GM23338 (cell line): Measurements from ENCODE around the gene PPP1R9A. TPM values are rescaled to one million over a fixed set of nuclear protein-coding genes. Genes with fewer than 3 reads are reported as not detected.

Experiments used
- ATAC-seq: fragments of 200-7000 bp; cut with Tn5 transposase; 3 replicates; pipeline ENCODE4 v1.9.1; 2020
- DNase-seq: peaks from one replicate; pipeline ENCODE4 v3.0.0-alpha.2; 2015; ENCODE audit warnings: low spot score
- H2AFZ ChIP-seq: fragments of 200-600 bp; sonication (generic); 2 replicates; pipeline ENCODE4 v1.8.0; 2016; ENCODE audit warnings: antibody characterized with exemption, mild to moderate bottlenecking, moderate library complexity
- H3F3A ChIP-seq: fragments of 200-600 bp; sonication (generic); replicated peaks from 2 replicates; pipeline ENCODE4 v1.8.0; 2017; ENCODE audit warnings: antibody characterized with exemption, mixed run types, low read depth
- H3K27ac ChIP-seq: fragments of 200-600 bp; sonication (generic); 2 replicates; pipeline ENCODE4 v1.6.1; 2016; ENCODE audit warnings: low read depth
- H3K27me3 ChIP-seq: fragments of 200-600 bp; sonication (generic); 2 replicates; pipeline ENCODE4 v1.8.0; 2016; ENCODE audit warnings: mild to moderate bottlenecking, mixed run types, moderate library complexity; ENCODE audit not compliant: insufficient read depth
- H3K36me3 ChIP-seq: fragments of 200-600 bp; sonication (generic); 2 replicates; pipeline ENCODE4 v1.8.0; 2016; ENCODE audit warnings: mild to moderate bottlenecking; ENCODE audit not compliant: insufficient read depth
- H3K4me1 ChIP-seq: fragments of 200-600 bp; sonication (generic); 2 replicates; pipeline ENCODE4 v1.8.0; 2016; ENCODE audit warnings: mild to moderate bottlenecking, moderate library complexity; ENCODE audit not compliant: insufficient read depth
- H3K4me2 ChIP-seq: fragments of 200-600 bp; sonication (generic); 2 replicates; pipeline ENCODE4 v1.7.1; 2017; ENCODE audit warnings: mixed run types
- H3K4me3 ChIP-seq: fragments of 200-600 bp; sonication (generic); 2 replicates; pipeline ENCODE4 v1.6.1; 2016; ENCODE audit warnings: mixed run types
- H3K79me2 ChIP-seq: fragments of 200-600 bp; sonication (generic); replicated peaks from 2 replicates; pipeline ENCODE4 v1.8.0; 2017; ENCODE audit warnings: mild to moderate bottlenecking; ENCODE audit not compliant: insufficient read depth
- H3K9me2 ChIP-seq: fragments of 200-600 bp; sonication (generic); 2 replicates; pipeline ENCODE4 v1.8.0; 2017; ENCODE audit not compliant: insufficient read depth
- H4K20me1 ChIP-seq: fragments of 200-600 bp; sonication (generic); replicated peaks from 2 replicates; pipeline ENCODE4 v1.8.0; 2017; ENCODE audit warnings: mild to moderate bottlenecking; ENCODE audit not compliant: insufficient read depth
- H3K27ac Mint-ChIP-seq: 2 replicates; pipeline ENCODE4 v1.8.0; 2020; ENCODE audit warnings: inconsistent platforms, mild to moderate bottlenecking, moderate library complexity, mixed read lengths
- H3K27me3 Mint-ChIP-seq: 3 replicates; pipeline ENCODE4 v1.8.0; 2022; ENCODE audit warnings: low read depth, mild to moderate bottlenecking, moderate library complexity, mixed read lengths, inconsistent platforms; ENCODE audit not compliant: insufficient read depth, poor library complexity
- H3K36me3 Mint-ChIP-seq: 3 replicates; pipeline ENCODE4 v1.8.0; 2021; ENCODE audit warnings: low read depth, mild to moderate bottlenecking, inconsistent platforms, moderate library complexity, mixed read lengths
- H3K4me1 Mint-ChIP-seq: 3 replicates; pipeline ENCODE4 v1.8.0; 2020; ENCODE audit warnings: mild to moderate bottlenecking, inconsistent platforms, mixed read lengths
- H3K4me3 Mint-ChIP-seq: 3 replicates; pipeline ENCODE4 v1.8.0; 2021; ENCODE audit warnings: moderate library complexity, mild to moderate bottlenecking, inconsistent platforms, mixed read lengths
- H3K9me3 Mint-ChIP-seq: 3 replicates; pipeline ENCODE4 v1.8.0; 2020; ENCODE audit warnings: moderate library complexity, mild to moderate bottlenecking, inconsistent platforms, mixed read lengths
- CREB1 ChIP-seq: fragments of 250-450 bp; sonication (Bioruptor Pico); IDR thresholded peaks from 2 replicates; pipeline ENCODE4 v1.5.0; 2020; ENCODE audit warnings: low read depth, mild to moderate bottlenecking, moderate library complexity
- CTCF ChIP-seq, 2 experiments: fragments of 200-600 bp in 1 of 2; sonication (generic) in 1 of 2; conservative IDR thresholded peaks; 2 replicates each; pipeline versions ENCODE4 v1.5.1 to v1.6.1; 2016 to 2017; ENCODE audit warnings: antibody characterized with exemption in 2 of 2, low read depth in 2 of 2, mild to moderate bottlenecking in 2 of 2, moderate library complexity in 1 of 2
- ETS1 ChIP-seq: IDR thresholded peaks from 2 replicates; pipeline ENCODE4 v1.6.1; 2016; ENCODE audit warnings: antibody characterized with exemption
- EZH2 ChIP-seq: fragments of 200-600 bp; sonication (generic); IDR thresholded peaks from one replicate; pipeline ENCODE4 v1.8.0; 2017; ENCODE audit warnings: antibody characterized with exemption, mild to moderate bottlenecking, low read depth; ENCODE audit not compliant: unreplicated experiment
- EZH2phosphoT487 ChIP-seq: fragments of 200-600 bp; sonication (generic); IDR thresholded peaks from one replicate; pipeline ENCODE4 v1.8.1; 2018; ENCODE audit warnings: antibody characterized with exemption; ENCODE audit not compliant: unreplicated experiment
- NANOG ChIP-seq: IDR thresholded peaks from 2 replicates; pipeline ENCODE4 v1.6.1; 2016; ENCODE audit warnings: antibody characterized with exemption, borderline replicate concordance
- POLR2AphosphoS5 ChIP-seq: IDR thresholded peaks from 2 replicates; pipeline ENCODE4 v1.6.1; 2016; ENCODE audit warnings: antibody characterized with exemption, low read depth
- STAT1 ChIP-seq: IDR thresholded peaks from one replicate; pipeline ENCODE4 v1.6.1; 2016; ENCODE audit warnings: antibody characterized with exemption; ENCODE audit not compliant: unreplicated experiment
- ZNF114 ChIP-seq: fragments of 250-450 bp; sonication (Bioruptor Pico); IDR thresholded peaks from 2 replicates; pipeline ENCODE4 v1.5.0; 2020; ENCODE audit warnings: mild to moderate bottlenecking, moderate library complexity
- ZNF331 ChIP-seq: fragments of 250-450 bp; sonication (Bioruptor Pico); IDR thresholded peaks from 2 replicates; pipeline ENCODE4 v1.5.0; 2020; ENCODE audit warnings: low read depth, mild to moderate bottlenecking, moderate library complexity
- polyA plus RNA-seq: library from polyadenylated mRNA; unstranded; fragments of >200 nt; fragmentation: Nextera tagmentation; extraction: Ambion mirVana; gene quantifications from 2 replicates; pipeline ENCODE4 v1.2.1, GENCODE V29; 2016
- total RNA-seq: library from RNA; depleted of rRNA; stranded (reverse); fragments of >200 nt; shearing (Covaris generic); gene quantifications from 2 replicates; pipeline ENCODE4 v1.2.3, GENCODE V29; 2014
- TF ChIP-seq, protein P1 (sequence below): fragments of 250-450 bp; sonication (Bioruptor Pico); IDR thresholded peaks from 2 replicates; pipeline ENCODE4 v1.5.0; 2020; ENCODE audit warnings: mild to moderate bottlenecking, moderate library complexity

PPP1R9A gene
- total and polyA plus RNA-seq, 2 experiments from 2014 or later = 10.6 to 31.8 TPM

DNA sequence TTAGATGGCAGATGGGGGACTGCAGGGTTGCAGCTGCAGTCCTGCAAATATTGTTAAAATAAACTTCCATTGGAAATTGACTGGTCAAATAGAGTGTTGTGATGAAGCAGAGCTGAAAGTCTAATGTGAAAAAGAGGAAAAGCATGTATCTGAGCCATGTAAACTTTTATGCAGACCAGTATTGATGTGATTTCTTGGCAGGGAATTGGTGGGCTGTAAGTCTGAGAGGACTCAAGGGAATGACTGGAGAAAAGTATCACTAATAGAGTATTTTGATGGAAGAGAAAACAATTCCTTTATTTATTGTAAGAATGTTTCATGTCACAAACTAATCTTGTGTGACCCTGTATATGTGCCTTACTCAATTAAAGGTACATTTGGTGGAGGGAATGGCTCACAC is 155.5 kb downstream of the PPP1R9A start:
- Mint-ChIP-seq H3K27ac (no peak overlapping the region), H3K27me3 (no peaks in the 10 kb centered on the region), H3K4me1 (peaks cover 13% of the 10 kb centered on the region), H3K36me3 (no peaks in the 10 kb centered on the region; the same call in 2 of the 3 replicates), H3K9me3 (no peaks in the 10 kb centered on the region), H3K4me3 (no peak overlapping the region)
- no peaks in the 10 kb centered on the region for H3K36me3 ChIP-seq
- no peaks in the 10 kb centered on the region for H3K79me2 ChIP-seq
- H3K9me2 ChIP-seq = no peaks in the 10 kb centered on the region; the same call in 1 of the 2 replicates
- H4K20me1 ChIP-seq = no peaks in the 10 kb centered on the region
- TF ChIP-seq CTCF (conservative IDR thresholded peaks at IDR 0.05; ENCODE audit: low read depth in 2 of 2) = no peak
- no peak for TF ChIP-seq STAT1
- no peak for TF ChIP-seq ETS1
- no peak for TF ChIP-seq EZH2phosphoT487
- no peak for TF ChIP-seq EZH2
- no peak for TF ChIP-seq NANOG
- TF ChIP-seq CREB1 (CRISPR knock-in tag) = no peak
- no peak for TF ChIP-seq ZNF114
- no peak for TF ChIP-seq ZNF331 (CRISPR knock-in tag)
- H3K27ac ChIP-seq = no peak overlapping the region
- H3K4me3 ChIP-seq = no peak overlapping the region
- H3K27me3 ChIP-seq = no peaks in the 10 kb centered on the region
- H2AFZ ChIP-seq = no peak overlapping the region
- no peak overlapping the region for H3K4me2 ChIP-seq
- peaks cover 10% of the 10 kb centered on the region; the same call in 1 of the 2 replicates for H3K4me1 ChIP-seq
- ATAC-seq (no peak), DNase-seq (no peak)
- H3F3A ChIP-seq = no peaks in the 10 kb centered on the region

GRCh38 chr7:95066737-95067530 is 159.5 kb downstream of the PPP1R9A start:
- DNase-seq = no peak
- Histone ChIP-seq H3K79me2 (no peaks in the 10 kb centered on the region), H3K27me3 (no peaks in the 10 kb centered on the region), H3K4me2 (no peak overlapping the region), H3K4me3 (no peak overlapping the region), H3F3A (no peaks in the 10 kb centered on the region), H3K36me3 (no peaks in the 10 kb centered on the region), H2AFZ (no peak overlapping the region), H4K20me1 (no peaks in the 10 kb centered on the region), H3K4me1 (peaks cover 15% of the 10 kb centered on the region; the same call in 1 of the 2 replicates), H3K9me2 (no peaks in the 10 kb centered on the region), H3K27ac (no peak overlapping the region)
- Mint-ChIP-seq H3K4me1 (peaks cover 11% of the 10 kb centered on the region), H3K27me3 (no peaks in the 10 kb centered on the region), H3K4me3 (no peak overlapping the region), H3K9me3 (no peaks in the 10 kb centered on the region), H3K27ac (0 out of 2 replicates have a peak overlapping the region, but pooled peaks have one; percentile 1), H3K36me3 (no peaks in the 10 kb centered on the region)
- ATAC-seq = no peak
- TF ChIP-seq ZNF114 = no peak
- TF ChIP-seq STAT1 = no peak
- no peak for TF ChIP-seq EZH2
- TF ChIP-seq, protein P1, sequence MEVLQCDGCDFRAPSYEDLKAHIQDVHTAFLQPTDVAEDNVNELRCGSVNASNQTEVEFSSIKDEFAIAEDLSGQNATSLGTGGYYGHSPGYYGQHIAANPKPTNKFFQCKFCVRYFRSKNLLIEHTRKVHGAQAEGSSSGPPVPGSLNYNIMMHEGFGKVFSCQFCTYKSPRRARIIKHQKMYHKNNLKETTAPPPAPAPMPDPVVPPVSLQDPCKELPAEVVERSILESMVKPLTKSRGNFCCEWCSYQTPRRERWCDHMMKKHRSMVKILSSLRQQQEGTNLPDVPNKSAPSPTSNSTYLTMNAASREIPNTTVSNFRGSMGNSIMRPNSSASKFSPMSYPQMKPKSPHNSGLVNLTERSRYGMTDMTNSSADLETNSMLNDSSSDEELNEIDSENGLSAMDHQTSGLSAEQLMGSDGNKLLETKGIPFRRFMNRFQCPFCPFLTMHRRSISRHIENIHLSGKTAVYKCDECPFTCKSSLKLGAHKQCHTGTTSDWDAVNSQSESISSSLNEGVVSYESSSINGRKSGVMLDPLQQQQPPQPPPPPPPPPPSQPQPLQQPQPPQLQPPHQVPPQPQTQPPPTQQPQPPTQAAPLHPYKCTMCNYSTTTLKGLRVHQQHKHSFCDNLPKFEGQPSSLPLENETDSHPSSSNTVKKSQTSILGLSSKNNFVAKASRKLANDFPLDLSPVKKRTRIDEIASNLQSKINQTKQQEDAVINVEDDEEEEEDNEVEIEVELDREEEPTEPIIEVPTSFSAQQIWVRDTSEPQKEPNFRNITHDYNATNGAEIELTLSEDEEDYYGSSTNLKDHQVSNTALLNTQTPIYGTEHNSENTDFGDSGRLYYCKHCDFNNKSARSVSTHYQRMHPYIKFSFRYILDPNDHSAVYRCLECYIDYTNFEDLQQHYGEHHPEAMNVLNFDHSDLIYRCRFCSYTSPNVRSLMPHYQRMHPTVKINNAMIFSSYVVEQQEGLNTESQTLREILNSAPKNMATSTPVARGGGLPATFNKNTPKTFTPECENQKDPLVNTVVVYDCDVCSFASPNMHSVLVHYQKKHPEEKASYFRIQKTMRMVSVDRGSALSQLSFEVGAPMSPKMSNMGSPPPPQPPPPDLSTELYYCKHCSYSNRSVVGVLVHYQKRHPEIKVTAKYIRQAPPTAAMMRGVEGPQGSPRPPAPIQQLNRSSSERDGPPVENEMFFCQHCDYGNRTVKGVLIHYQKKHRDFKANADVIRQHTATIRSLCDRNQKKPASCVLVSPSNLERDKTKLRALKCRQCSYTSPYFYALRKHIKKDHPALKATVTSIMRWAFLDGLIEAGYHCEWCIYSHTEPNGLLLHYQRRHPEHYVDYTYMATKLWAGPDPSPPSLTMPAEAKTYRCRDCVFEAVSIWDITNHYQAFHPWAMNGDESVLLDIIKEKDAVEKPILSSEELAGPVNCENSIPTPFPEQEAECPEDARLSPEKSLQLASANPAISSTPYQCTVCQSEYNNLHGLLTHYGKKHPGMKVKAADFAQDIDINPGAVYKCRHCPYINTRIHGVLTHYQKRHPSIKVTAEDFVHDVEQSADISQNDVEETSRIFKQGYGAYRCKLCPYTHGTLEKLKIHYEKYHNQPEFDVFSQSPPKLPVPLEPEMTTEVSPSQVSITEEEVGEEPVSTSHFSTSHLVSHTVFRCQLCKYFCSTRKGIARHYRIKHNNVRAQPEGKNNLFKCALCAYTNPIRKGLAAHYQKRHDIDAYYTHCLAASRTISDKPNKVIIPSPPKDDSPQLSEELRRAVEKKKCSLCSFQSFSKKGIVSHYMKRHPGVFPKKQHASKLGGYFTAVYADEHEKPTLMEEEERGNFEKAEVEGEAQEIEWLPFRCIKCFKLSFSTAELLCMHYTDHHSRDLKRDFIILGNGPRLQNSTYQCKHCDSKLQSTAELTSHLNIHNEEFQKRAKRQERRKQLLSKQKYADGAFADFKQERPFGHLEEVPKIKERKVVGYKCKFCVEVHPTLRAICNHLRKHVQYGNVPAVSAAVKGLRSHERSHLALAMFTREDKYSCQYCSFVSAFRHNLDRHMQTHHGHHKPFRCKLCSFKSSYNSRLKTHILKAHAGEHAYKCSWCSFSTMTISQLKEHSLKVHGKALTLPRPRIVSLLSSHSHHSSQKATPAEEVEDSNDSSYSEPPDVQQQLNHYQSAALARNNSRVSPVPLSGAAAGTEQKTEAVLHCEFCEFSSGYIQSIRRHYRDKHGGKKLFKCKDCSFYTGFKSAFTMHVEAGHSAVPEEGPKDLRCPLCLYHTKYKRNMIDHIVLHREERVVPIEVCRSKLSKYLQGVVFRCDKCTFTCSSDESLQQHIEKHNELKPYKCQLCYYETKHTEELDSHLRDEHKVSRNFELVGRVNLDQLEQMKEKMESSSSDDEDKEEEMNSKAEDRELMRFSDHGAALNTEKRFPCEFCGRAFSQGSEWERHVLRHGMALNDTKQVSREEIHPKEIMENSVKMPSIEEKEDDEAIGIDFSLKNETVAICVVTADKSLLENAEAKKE (CRISPR knock-in tag) = no peak
- TF ChIP-seq CREB1 (CRISPR knock-in tag) = no peak
- TF ChIP-seq POLR2AphosphoS5 = no peak
